ENCODE results near the gene GFAP. TPM values are rescaled to one million over a fixed set of nuclear protein-coding genes. Genes with fewer than 3 reads are reported as not detected.
A peak's percentile ranks its signal among the peaks of the same experiment; 100 is the strongest.

The GFAP gene
- total RNA-seq, 1 experiment from 2014 or later = 1.6 TPM

GRCh38 chr17:44859701-44860100, 55.6 kb downstream of the GFAP start:
- CTCF ChIA-PET = interaction anchor here (0.8 to 1.5 kb wide), 3 partner anchors 80 to 84 kb away, joined by 3 to 4 read pairs (median 3); no protein-coding TSS in a partner anchor
- DNase-seq (ENCODE audit: low spot score) (no peak), ATAC-seq (no peak)
- no peak for TF ChIP-seq SMAD3 (CRISPR knock-in tag; IDR thresholded peaks at IDR 0.05; ENCODE audit: borderline replicate concordance)
- H3K4me3 Mint-ChIP-seq = no peak overlapping the region
- peaks cover 81% of the 10 kb centered on the region for H3K36me3 Mint-ChIP-seq
- H3K4me1 Mint-ChIP-seq = no peaks in the 10 kb centered on the region
- POLR2A ChIA-PET = no interaction called here
- H3K9me3 Mint-ChIP-seq = no peaks in the 10 kb centered on the region
- no peak overlapping the region for H3K27ac Mint-ChIP-seq
- H3K27me3 Mint-ChIP-seq (ENCODE audit: low read depth) = no peaks in the 10 kb centered on the region

GRCh38 chr17:44854192-44854591, 61.1 kb downstream of the GFAP start:
- no peaks in the 10 kb centered on the region for H3K27me3 Mint-ChIP-seq (ENCODE audit: low read depth)
- no peaks in the 10 kb centered on the region for H3K4me1 Mint-ChIP-seq
- no peak overlapping the region for H3K4me3 Mint-ChIP-seq
- ChIA-PET CTCF (no interaction called here), POLR2A (no interaction called here)
- H3K9me3 Mint-ChIP-seq = no peaks in the 10 kb centered on the region
- TF ChIP-seq ZNF121 (CRISPR knock-in tag; IDR thresholded peaks at IDR 0.05) = no peak
- TF ChIP-seq ZNF317 (CRISPR knock-in tag; IDR thresholded peaks at IDR 0.05; ENCODE audit: borderline replicate concordance, low read depth) = no peak
- TF ChIP-seq ZNF416 (CRISPR knock-in tag; IDR thresholded peaks at IDR 0.05) = no peak
- TF ChIP-seq TEAD1 (CRISPR knock-in tag; IDR thresholded peaks at IDR 0.05) = no peak
- TF ChIP-seq ZNF671 (CRISPR knock-in tag; IDR thresholded peaks at IDR 0.05) = no peak
- no peak for TF ChIP-seq IRF2 (CRISPR knock-in tag; IDR thresholded peaks at IDR 0.05; ENCODE audit: borderline replicate concordance, low read depth)
- TF ChIP-seq HMGA2 (CRISPR knock-in tag; IDR thresholded peaks at IDR 0.05) = no peak
- TF ChIP-seq ZNF263 (CRISPR knock-in tag; IDR thresholded peaks at IDR 0.05; ENCODE audit: low read depth) = no peak
- no peak for TF ChIP-seq ATF3 (CRISPR knock-in tag; conservative IDR thresholded peaks at IDR 0.05)
- no peak for TF ChIP-seq PRDM15 (CRISPR knock-in tag; IDR thresholded peaks at IDR 0.05)
- no peak for TF ChIP-seq FOXJ3 (CRISPR knock-in tag; IDR thresholded peaks at IDR 0.05; ENCODE audit: borderline replicate concordance)
- H3K27ac Mint-ChIP-seq = no peak overlapping the region
- H3K36me3 Mint-ChIP-seq = peaks cover 78% of the 10 kb centered on the region
- DNase-seq (ENCODE audit: low spot score) (no peak), ATAC-seq (no peak)

Small RNAs within 50 kb of the gene (microRNA-seq; reads per million reads assigned to microRNA genes)
- 10.1 reads per million, percentile 26 among the genes with 10 or more reads in this experiment for gene MIR6783 (ENCODE audit: borderline number of aligned reads)

Other genes starting within 250 kb of the GFAP start
- 32.4 to 37.9 TPM (median 32.6 TPM) in 3 replicates for gene CCDC43, start 225.7 kb downstream of the GFAP start, total RNA-seq (2021)
- 32.2 to 35.5 TPM (median 32.9 TPM) in 3 replicates for gene DBF4B, start 206.8 kb downstream of the GFAP start, total RNA-seq (2021)
- 3.0 to 4.1 TPM (median 3.2 TPM) in 3 replicates for gene ADAM11, start 156.5 kb downstream of the GFAP start, total RNA-seq (2021)
- 102 to 107 TPM (median 104 TPM) in 3 replicates for gene GJC1, start 85.2 kb downstream of the GFAP start, total RNA-seq (2021)
- gene HIGD1B, start 67.6 kb downstream of the GFAP start, total RNA-seq (2021) = not detected in 3 replicates
- 128 to 162 TPM (median 148 TPM) in 3 replicates for gene EFTUD2, start 16.1 kb downstream of the GFAP start, total RNA-seq (2021)
- 62.2 to 82.2 TPM (median 66.3 TPM) in 3 replicates for gene KIF18B, start 32.3 kb upstream of the GFAP start, total RNA-seq (2021)
- gene C1QL1, start 52.8 kb upstream of the GFAP start, total RNA-seq (2021) = 13.4 to 16.8 TPM (median 15.6 TPM) in 3 replicates
- gene DCAKD, start 136.1 kb upstream of the GFAP start, total RNA-seq (2021) = 57.7 to 59.2 TPM (median 58.7 TPM) in 3 replicates
- gene NMT1, start 145.8 kb upstream of the GFAP start, total RNA-seq (2021) = 152 to 162 TPM (median 153 TPM) in 3 replicates
- gene PLCD3, start 217.0 kb upstream of the GFAP start, total RNA-seq (2021) = 45.9 to 55.8 TPM (median 55.8 TPM) in 3 replicates
- gene ACBD4, start 220.2 kb upstream of the GFAP start, total RNA-seq (2021) = 12.7 to 21.0 TPM (median 21.0 TPM) in 3 replicates
- 29.6 to 36.9 TPM (median 35.2 TPM) in 3 replicates for gene HEXIM1, start 233.0 kb upstream of the GFAP start, total RNA-seq (2021)
- gene HEXIM2, start 246.4 kb upstream of the GFAP start, total RNA-seq (2021) = 11.9 to 16.1 TPM (median 12.2 TPM) in 3 replicates